Right kidney (tissue), 1 donor: Measurements from ENCODE around the gene NTSR1.

Experiments used
- DNase-seq: peaks from one replicate; pipeline ENCODE4 v3.0.0-alpha.2; 2016

NTSR1 gene

GRCh38 chr20:62787321-62787720 is 78.7 kb downstream of the NTSR1 start:
- no peak for DNase-seq

- DNase-seq = no peak
Observed at GRCh38 chr20:62787866-62788265, 79.2 kb downstream of the NTSR1 start.

DNA sequence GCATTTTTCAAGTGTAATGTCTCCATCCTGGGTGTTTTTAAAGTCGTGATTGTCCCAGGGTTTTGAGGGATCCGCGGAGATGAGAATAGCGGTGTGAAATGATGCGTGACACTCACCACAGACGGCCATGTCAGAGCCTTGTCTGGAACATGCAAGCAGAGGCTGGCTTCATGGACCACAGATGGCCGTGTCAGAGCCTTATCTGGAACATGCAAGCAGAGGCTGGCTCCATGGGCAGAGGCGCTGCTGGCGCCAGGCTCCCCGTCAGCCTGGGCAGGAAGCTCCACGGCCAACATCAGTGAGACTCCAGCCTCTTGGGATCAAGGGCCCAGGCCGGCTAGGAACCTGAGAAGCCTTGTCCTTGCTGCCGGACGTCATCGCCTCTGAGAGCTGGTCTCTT is 80.0 kb downstream of the NTSR1 start:
- DNase-seq = no peak

GRCh38 chr20:62790075-62790474 is 81.4 kb downstream of the NTSR1 start:
- no peak for DNase-seq

- DNase-seq = peak; percentile 69
Observed at GRCh38 chr20:62791301-62792181, 82.9 kb downstream of the NTSR1 start.

DNA sequence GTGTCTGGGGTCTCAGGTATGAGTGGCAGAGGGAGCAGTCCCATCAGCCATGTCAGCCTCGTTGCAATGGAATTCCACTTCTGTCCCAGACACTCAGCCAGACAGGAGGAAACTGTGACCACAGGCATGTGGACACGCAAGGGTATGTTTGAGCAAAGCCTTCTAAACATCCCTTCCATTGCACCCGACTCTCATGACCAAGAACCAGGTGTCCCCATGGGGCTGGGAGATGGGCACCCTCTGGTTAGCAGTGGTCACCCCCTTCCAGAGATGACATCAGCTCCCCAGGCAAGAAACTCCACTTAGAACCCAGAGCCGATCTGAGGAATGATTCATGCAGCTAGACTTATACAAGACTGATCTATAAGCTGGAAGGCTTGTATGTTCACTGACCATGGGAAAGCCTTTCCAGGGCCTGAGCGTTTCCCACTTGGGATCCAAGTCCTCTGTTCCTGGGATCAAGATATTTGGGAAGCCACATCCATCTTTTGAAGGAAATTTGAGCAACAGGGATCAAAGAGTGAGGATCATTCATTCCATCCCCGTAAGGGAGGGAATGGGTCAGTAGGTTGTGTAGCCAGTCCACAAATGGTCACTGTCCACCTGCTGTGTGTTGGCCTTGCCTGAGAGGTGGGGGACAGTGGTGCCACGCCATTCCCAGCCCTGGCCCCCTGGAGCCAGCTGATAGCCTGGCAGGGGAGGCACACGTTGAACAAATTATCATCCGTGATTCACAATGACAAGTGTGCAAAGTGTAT is 83.7 kb downstream of the NTSR1 start:
- DNase-seq = peak; percentile 9

DNA sequence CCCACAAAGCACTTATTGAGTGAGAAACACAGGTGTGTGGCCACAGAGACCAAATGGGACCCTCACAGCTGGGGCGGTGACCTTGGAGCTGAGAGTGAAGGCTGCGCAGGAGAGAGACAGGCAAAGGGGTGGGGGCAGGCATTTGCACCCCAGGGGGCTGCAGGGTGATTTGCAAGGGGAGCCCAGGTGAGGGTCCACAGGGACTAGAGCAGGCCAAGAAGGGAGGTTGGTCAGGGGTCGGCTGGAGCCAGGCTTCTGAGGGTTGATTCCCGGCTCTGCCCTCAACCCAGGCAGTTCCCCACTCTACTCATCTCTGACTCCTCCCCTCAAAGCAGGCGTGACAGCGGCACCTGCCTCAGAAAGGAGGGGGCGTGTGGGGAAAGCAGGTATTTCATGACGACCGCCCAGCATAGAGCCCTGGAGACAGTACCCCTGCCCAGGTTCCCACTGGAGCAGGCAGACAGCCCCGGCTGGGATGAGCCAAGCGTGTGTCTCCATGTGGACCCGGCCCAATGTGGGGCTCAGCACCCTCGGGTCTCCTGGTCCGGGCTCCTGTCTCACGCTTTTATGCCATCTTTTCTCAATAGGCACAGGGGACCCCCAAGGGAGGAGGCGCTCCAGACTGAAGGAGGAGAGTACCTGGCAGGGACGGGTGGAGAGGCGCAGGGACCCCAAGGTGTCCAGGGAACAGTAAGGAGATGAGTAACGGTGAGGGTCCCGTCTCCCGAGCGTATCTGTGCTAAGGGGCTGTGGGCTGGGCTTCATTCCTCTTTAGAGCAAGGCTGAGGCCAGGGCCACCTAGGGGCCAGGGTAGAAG is 84.5 kb downstream of the NTSR1 start:
- no peak for DNase-seq

DNA sequence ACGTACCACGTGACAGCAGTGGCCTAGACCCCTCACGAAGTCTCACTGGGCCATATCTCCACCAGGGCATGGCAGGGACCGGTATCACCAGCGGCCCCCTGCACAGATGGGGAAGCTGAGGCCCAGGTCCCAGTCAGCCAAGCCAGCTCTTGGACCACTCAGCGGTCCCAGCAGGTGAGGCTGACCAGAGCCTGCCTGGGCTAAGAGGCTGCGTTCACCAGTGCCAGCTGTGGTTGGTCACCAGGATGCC is 85.0 kb downstream of the NTSR1 start:
- no peak for DNase-seq

- peak; percentile 91 for DNase-seq
Observed at GRCh38 chr20:62794007-62794724, 85.5 kb downstream of the NTSR1 start.

DNA sequence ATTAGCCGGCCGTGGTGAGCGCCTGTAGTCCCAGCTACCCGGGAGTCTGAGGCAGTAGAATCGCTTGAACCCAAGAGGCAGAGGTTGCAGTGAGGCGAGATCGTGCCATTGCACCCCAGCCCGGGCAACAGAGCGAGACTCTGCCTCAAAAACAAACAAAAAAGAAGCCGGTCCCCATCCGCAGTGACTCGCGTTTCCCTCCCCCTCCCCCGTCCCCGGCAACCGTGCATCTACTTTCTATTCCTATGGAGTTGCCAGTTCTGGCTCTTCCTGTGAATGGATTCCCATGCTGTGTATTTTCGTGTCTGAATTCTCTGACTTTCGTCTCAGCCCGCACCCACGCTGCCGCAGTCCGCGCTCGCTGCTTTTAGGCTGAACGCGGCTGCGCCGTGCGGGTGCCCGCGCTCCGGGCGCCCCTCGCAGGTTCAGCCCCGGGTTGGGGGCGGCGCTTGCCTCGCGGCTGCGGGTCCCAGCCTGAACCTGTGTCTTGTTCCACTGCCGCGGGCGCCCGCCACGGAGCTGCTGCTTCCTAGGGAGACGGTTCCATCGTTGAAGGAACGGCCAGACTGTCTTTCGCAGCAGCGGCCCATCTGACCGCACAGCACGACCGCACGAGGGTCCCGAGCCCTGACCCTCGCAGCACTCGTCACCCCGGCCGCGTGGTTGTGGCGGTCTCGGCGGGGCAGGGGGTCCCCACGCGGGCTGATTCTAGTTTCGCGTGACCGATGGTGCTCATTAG is 86.6 kb downstream of the NTSR1 start:
- peak; percentile 86 for DNase-seq

- DNase-seq = no peak
Observed at GRCh38 chr20:62796699-62797491, 88.3 kb downstream of the NTSR1 start.

GRCh38 chr20:62797671-62798532 is 89.3 kb downstream of the NTSR1 start:
- DNase-seq = no peak

GRCh38 chr20:62799036-62799435 is 90.4 kb downstream of the NTSR1 start:
- no peak for DNase-seq

- no peak for DNase-seq
Observed at GRCh38 chr20:62799459-62799858, 90.8 kb downstream of the NTSR1 start.

- no peak for DNase-seq
Observed at GRCh38 chr20:62799873-62800272, 91.2 kb downstream of the NTSR1 start.

GRCh38 chr20:62800314-62801259 is 92.0 kb downstream of the NTSR1 start:
- no peak for DNase-seq

GRCh38 chr20:62801284-62802010 is 92.8 kb downstream of the NTSR1 start:
- DNase-seq = no peak
